CD4-positive, alpha-beta T cell (primary cell): ENCODE measurements around the gene RNF208. TPM values are rescaled to one million over a fixed set of nuclear protein-coding genes. Genes with fewer than 3 reads are reported as not detected.

Source experiments
- ATAC-seq: fragments of 200-7000 bp; cut with Tn5 transposase; one replicate; pipeline ENCODE4 v1.10.0; 2022; ENCODE audit warnings: mild to moderate bottlenecking; ENCODE audit not compliant: poor library complexity
- CTCF ChIA-PET: fragments of 350-600 bp; sonication (Branson Sonifier 250); formaldehyde crosslinking; loops from one replicate; lab custom pipeline; 2021; ENCODE audit warnings: antibody characterized with exemption, inconsistent platforms; lab: Charles Lee
- POLR2A ChIA-PET: fragments of 350-600 bp; sonication (Branson Sonifier 250); formaldehyde crosslinking; loops from one replicate; lab custom pipeline; 2021; ENCODE audit warnings: antibody characterized with exemption, inconsistent platforms; lab: Charles Lee
- DNase-seq, 14 experiments: peaks; one replicate each; pipeline ENCODE4 v3.0.0-alpha.2; 2013 to 2020; ENCODE audit warnings: mixed read lengths in 2 of 14
- H3K27ac ChIP-seq, 2 donors: one replicate each; pipeline versions ENCODE4 v1.5.1 to v1.7.0; 2013; ENCODE audit warnings: low read length in 2 of 2, low read depth in 1 of 2, mild to moderate bottlenecking in 1 of 2
- H3K27me3 ChIP-seq, 2 experiments: 1 replicate in 1 of 2; 2 replicates in 1 of 2; pipeline versions ENCODE4 v1.6.1 to v1.7.0; 2013; ENCODE audit warnings: low read length in 2 of 2, control low read depth in 1 of 2, mild to moderate bottlenecking in 1 of 2, moderate library complexity in 1 of 2; ENCODE audit not compliant: insufficient read depth in 2 of 2, control insufficient read depth in 1 of 2
- H3K36me3 ChIP-seq: one replicate; pipeline ENCODE4 v1.6.1; 2013; ENCODE audit warnings: low read length, control low read depth; ENCODE audit not compliant: insufficient read depth
- H3K4me1 ChIP-seq: one replicate; pipeline ENCODE4 v1.6.1; 2013; ENCODE audit warnings: low read length, control low read depth; ENCODE audit not compliant: insufficient read depth
- H3K4me3 ChIP-seq: one replicate; pipeline ENCODE4 v1.5.1; 2013; ENCODE audit warnings: mild to moderate bottlenecking, low read length, moderate library complexity
- H3K9me3 ChIP-seq, 2 experiments: 1 replicate in 1 of 2; 2 replicates in 1 of 2; pipeline versions ENCODE4 v1.6.1 to v1.7.0; 2013; ENCODE audit warnings: low read length in 2 of 2, mild to moderate bottlenecking in 2 of 2, control low read depth in 1 of 2, moderate library complexity in 1 of 2; ENCODE audit not compliant: control insufficient read depth in 1 of 2, insufficient read depth in 1 of 2
- H3K27ac Mint-ChIP-seq: one replicate; pipeline ENCODE4 v1.8.0; 2020; ENCODE audit warnings: mixed read lengths
- H3K27me3 Mint-ChIP-seq: one replicate; pipeline ENCODE4 v1.8.0; 2021; ENCODE audit warnings: mixed read lengths
- H3K36me3 Mint-ChIP-seq: one replicate; pipeline ENCODE4 v1.8.0; 2021; ENCODE audit warnings: low read depth, mixed read lengths
- H3K4me1 Mint-ChIP-seq: one replicate; pipeline ENCODE4 v1.8.0; 2021; ENCODE audit warnings: low read depth, mixed read lengths
- H3K4me3 Mint-ChIP-seq: one replicate; pipeline ENCODE4 v1.8.0; 2020; ENCODE audit warnings: mild to moderate bottlenecking, mixed read lengths
- H3K9me3 Mint-ChIP-seq: one replicate; pipeline ENCODE4 v1.8.0; 2020; ENCODE audit warnings: mixed read lengths
- CTCF ChIP-seq: fragments of 200-600 bp; IDR thresholded peaks from one replicate; pipeline ENCODE4 v1.8.0; 2022; ENCODE audit warnings: antibody characterized with exemption, mild to moderate bottlenecking
- intact Hi-C, 2 experiments: fragments of 100-400 bp; cut with DNase I in 1 of 2; cut with micrococcal nuclease in 1 of 2; formaldehyde crosslinking; loops; one replicate each; pipeline versions ENCODE4 v1.15.1 to v1.9.0; 2023 to 2025; cut with DNase I, micrococcal nuclease
- total RNA-seq, 174 experiments: library from RNA in 2 of 174; stranded (reverse) in 2 of 174; gene quantifications; one replicate each; pipeline ENCODE4 v1.2.3 and lab custom pipeline; 2021 to 2026

The RNF208 gene
- total RNA-seq, 2 experiments from 2014 or later = 0.66 to 0.67 TPM

- Histone ChIP-seq H3K4me3 (peak overlapping the region; percentile 100), H3K27ac (peak overlapping the region; percentile 86 to 92), H3K27me3 (no peaks in the 10 kb centered on the region), H3K9me3 (no peaks in the 10 kb centered on the region), H3K36me3 (peaks cover 48% of the 10 kb centered on the region), H3K4me1 (peaks cover 50% of the 10 kb centered on the region)
- ATAC-seq = no peak
- POLR2A ChIA-PET = interaction anchor here (0.9 to 3.5 kb wide), 12 partner anchors 11 to 460 kb away, joined by 3 to 39 read pairs (median 7); partner anchors contain the start of genes MAN1B1, NELFB, RNF208 and TPRN
- H3K4me1 Mint-ChIP-seq = peaks cover 29% of the 10 kb centered on the region
- peak overlapping the region; percentile 79 for H3K27ac Mint-ChIP-seq
- peaks cover 54% of the 10 kb centered on the region for H3K36me3 Mint-ChIP-seq
- intact Hi-C loops = loop anchor here (1.0 to 5.0 kb wide), 5 partner anchors 17 to 59 kb away; partner anchors contain the start of genes NDOR1 (in 1 of the 2), RNF208 (in 1 of the 2) and TMEM203 (in 1 of the 2)
- TF ChIP-seq CTCF = no peak
- H3K4me3 Mint-ChIP-seq = peak overlapping the region; percentile 93
- DNase-seq = no peak
- H3K27me3 Mint-ChIP-seq = no peaks in the 10 kb centered on the region
- CTCF ChIA-PET = interaction anchor here (0.6 to 2.8 kb wide), 6 partner anchors 13 to 256 kb away, joined by 4 to 14 read pairs (median 6); partner anchors contain the start of genes RNF224 and TPRN
- no peaks in the 10 kb centered on the region for H3K9me3 Mint-ChIP-seq
Measured at GRCh38 chr9:137188086-137188489, 34.0 kb downstream of the RNF208 start.

GRCh38 chr9:137187386-137187785 is 34.7 kb downstream of the RNF208 start:
- peak overlapping the region; percentile 93 for H3K4me3 Mint-ChIP-seq
- Histone ChIP-seq H3K9me3 (no peaks in the 10 kb centered on the region), H3K27me3 (no peaks in the 10 kb centered on the region), H3K27ac (no peak overlapping the region), H3K4me3 (peak overlapping the region; percentile 100), H3K4me1 (peaks cover 50% of the 10 kb centered on the region), H3K36me3 (peaks cover 55% of the 10 kb centered on the region)
- H3K4me1 Mint-ChIP-seq = peaks cover 29% of the 10 kb centered on the region
- H3K27me3 Mint-ChIP-seq = no peaks in the 10 kb centered on the region
- H3K27ac Mint-ChIP-seq = peak overlapping the region; percentile 79
- POLR2A ChIA-PET = interaction anchor here (0.9 to 3.5 kb wide), 8 partner anchors 11 to 101 kb away, joined by 3 to 39 read pairs (median 11); partner anchors contain the start of genes RNF208, TPRN and TUBB4B
- CTCF ChIA-PET = interaction anchor here (1.1 to 1.6 kb wide), 2 partner anchors 49 to 120 kb away, joined by 4 to 7 read pairs; no protein-coding TSS in a partner anchor
- H3K36me3 Mint-ChIP-seq = peaks cover 61% of the 10 kb centered on the region
- intact Hi-C loops = loop anchor here in 1 of 2 experiments (5.0 kb wide), 1 partner anchor 50 kb away; no protein-coding TSS in a partner anchor
- DNase-seq (no peak), ATAC-seq (no peak)
- no peak for TF ChIP-seq CTCF
- no peaks in the 10 kb centered on the region for H3K9me3 Mint-ChIP-seq

GRCh38 chr9:137186385-137186784 is 35.7 kb downstream of the RNF208 start:
- no peak for DNase-seq
- H3K27me3 ChIP-seq = no peaks in the 10 kb centered on the region
- Mint-ChIP-seq H3K9me3 (no peaks in the 10 kb centered on the region), H3K4me1 (peaks cover 29% of the 10 kb centered on the region), H3K36me3 (peaks cover 69% of the 10 kb centered on the region), H3K4me3 (peak overlapping the region; percentile 93), H3K27ac (peak overlapping the region; percentile 79), H3K27me3 (no peaks in the 10 kb centered on the region)
- H3K27ac ChIP-seq = no peak overlapping the region
- H3K4me1 ChIP-seq = peaks cover 50% of the 10 kb centered on the region
- peaks cover 65% of the 10 kb centered on the region for H3K36me3 ChIP-seq
- no peak overlapping the region for H3K4me3 ChIP-seq
- no peak for TF ChIP-seq CTCF
- ATAC-seq = no peak
- H3K9me3 ChIP-seq = no peaks in the 10 kb centered on the region
- ChIA-PET CTCF (no interaction called here), POLR2A (no interaction called here)
- intact Hi-C loops = loop anchor here in 1 of 2 experiments (5.0 kb wide), 1 partner anchor 51 kb away; no protein-coding TSS in a partner anchor
